Sigmoid colon (tissue), 7 donors: ENCODE results near the gene NCAN. TPM values are rescaled to one million over a fixed set of nuclear protein-coding genes. Genes with fewer than 3 reads are reported as not detected.

ENCODE experiments used
- DNase-seq: peaks from one replicate; pipeline ENCODE4 v3.0.0-alpha.2; 2019
- H3K27ac ChIP-seq, 4 donors: fragments of 200-600 bp; sonication (generic); one replicate each; pipeline ENCODE4 v1.5.1; 2016 to 2019; ENCODE audit warnings: mild to moderate bottlenecking in 1 of 4
- H3K27me3 ChIP-seq, 3 donors: fragments of 200-600 bp; sonication (generic); one replicate each; pipeline ENCODE4 v1.5.1; 2019; ENCODE audit warnings: mild to moderate bottlenecking in 1 of 3
- H3K36me3 ChIP-seq, 4 donors: fragments of 200-600 bp; sonication (generic); one replicate each; pipeline ENCODE4 v1.5.1; 2016 to 2019
- H3K4me1 ChIP-seq, 4 donors: fragments of 200-600 bp; sonication (generic); one replicate each; pipeline ENCODE4 v1.5.1; 2017 to 2019
- H3K4me3 ChIP-seq, 4 donors: fragments of 200-600 bp; sonication (generic); one replicate each; pipeline ENCODE4 v1.5.1; 2017 to 2019; ENCODE audit warnings: mild to moderate bottlenecking in 2 of 4, moderate library complexity in 1 of 4
- H3K9me3 ChIP-seq, 4 donors: fragments of 200-600 bp in 3 of 4; sonication (generic) in 3 of 4; one replicate each; pipeline versions ENCODE4 v1.5.1 to v1.6.1; 2013 to 2019
- CTCF ChIP-seq, 4 experiments: fragments of 450-650 bp in 3 of 4; fragments of 200-600 bp in 1 of 4; IDR thresholded peaks; one replicate each; pipeline ENCODE4 v1.5.1; 2016 to 2019; ENCODE audit warnings: antibody characterized with exemption in 4 of 4, mild to moderate bottlenecking in 3 of 4, moderate library complexity in 2 of 4
- EP300 ChIP-seq, 4 donors: sonication (generic); formaldehyde crosslinking; IDR thresholded peaks; one replicate each; pipeline ENCODE4 v1.6.1; 2017; ENCODE audit warnings: antibody characterized with exemption in 4 of 4
- POLR2A ChIP-seq, 2 donors: fragments of 450-650 bp; IDR thresholded peaks; one replicate each; pipeline ENCODE4 v1.6.1; 2016; ENCODE audit warnings: antibody characterized with exemption in 2 of 2, mild to moderate bottlenecking in 2 of 2, moderate library complexity in 2 of 2
- POLR2AphosphoS5 ChIP-seq, 4 donors: sonication (generic); formaldehyde crosslinking; IDR thresholded peaks; one replicate each; pipeline ENCODE4 v1.6.1; 2017; ENCODE audit warnings: antibody characterized with exemption in 4 of 4
- WGBS, 2 donors: extraction: QIAGEN DNeasy Blood & Tissue Kit; methylation state at CpG; one replicate each; pipeline ENCODE4 v1.1.7; 2013; 5-methylcytosine and 5-hydroxymethylcytosine counted together
- intact Hi-C: fragments of 100-400 bp; cut with DNase I; formaldehyde crosslinking; loops from one replicate; pipeline ENCODE4 v1.15.1; 2023
- polyA plus RNA-seq, 3 donors: library from polyadenylated mRNA; stranded (reverse); fragments of 200-250 nt; gene quantifications; one replicate each; pipeline ENCODE4 v1.2.3, GENCODE V29; 2013
- total RNA-seq, 4 donors: library from RNA; depleted of rRNA; stranded (reverse); fragments of >200 nt; gene quantifications; one replicate each; pipeline ENCODE4 v1.1.0, GENCODE V29; 2016
- donor health status: healthy with polysubstance abuse.
- donor health status: Bipolar disorder and iron deficiency.
- donor health status: healthy.

The NCAN gene
- total and polyA plus RNA-seq, 7 donors, result under 0.01 to 0.09 (median under 0.01) TPM; not detected in 4

GRCh38 chr19:19268453-19269385 is 57.0 kb downstream of the NCAN start:
- no peaks in the 10 kb centered on the region for H3K36me3 ChIP-seq
- H3K4me1 ChIP-seq, result peaks cover 0 to 12% (median 9%) of the 10 kb centered on the region in 4 donors
- intact Hi-C loops, result no loop called here
- no peak overlapping the region for H3K27ac ChIP-seq
- no peak for DNase-seq
- H3K9me3 ChIP-seq, result no peaks in the 10 kb centered on the region
- WGBS, 2 donors, result 74 to 86% methylated on average over 10 of the region's 10 CpGs
- H3K27me3 ChIP-seq, result peaks cover 0 to 18% (median 15%) of the 10 kb centered on the region in 3 donors
- no peak for TF ChIP-seq POLR2AphosphoS5 (IDR thresholded peaks at IDR 0.05)
- no peak for TF ChIP-seq POLR2A (IDR thresholded peaks at IDR 0.05)
- no peak for TF ChIP-seq EP300 (IDR thresholded peaks at IDR 0.05)
- TF ChIP-seq CTCF (IDR thresholded peaks at IDR 0.05), result no peak
- no peak overlapping the region for H3K4me3 ChIP-seq

- WGBS, 2 donors, result 78 to 79% methylated on average over 18 of the region's 18 CpGs
- H3K27me3 ChIP-seq, result peaks cover 0 to 18% (median 16%) of the 10 kb centered on the region in 3 donors
- DNase-seq, result no peak
- H3K4me1 ChIP-seq, result peaks cover 0 to 12% (median 9%) of the 10 kb centered on the region in 4 donors
- TF ChIP-seq POLR2AphosphoS5 (IDR thresholded peaks at IDR 0.05), result no peak
- TF ChIP-seq EP300 (IDR thresholded peaks at IDR 0.05), result no peak
- TF ChIP-seq CTCF (IDR thresholded peaks at IDR 0.05), result no peak
- TF ChIP-seq POLR2A (IDR thresholded peaks at IDR 0.05), result no peak
- H3K9me3 ChIP-seq, result no peaks in the 10 kb centered on the region
- H3K27ac ChIP-seq, result no peak overlapping the region
- H3K36me3 ChIP-seq, result no peaks in the 10 kb centered on the region
- intact Hi-C loops, result no loop called here
- H3K4me3 ChIP-seq, result no peak overlapping the region
Measured at GRCh38 chr19:19269952-19270694, 58.4 kb downstream of the NCAN start.

GRCh38 chr19:19270749-19271571 is 59.2 kb downstream of the NCAN start:
- WGBS, 2 donors, result 90 to 93% methylated on average over 8 of the region's 8 CpGs
- Histone ChIP-seq H3K27ac (no peak overlapping the region), H3K4me3 (no peak overlapping the region), H3K36me3 (peaks cover 0 to 7% (median 5%) of the 10 kb centered on the region in 4 donors), H3K27me3 (peaks cover 0 to 18% (median 16%) of the 10 kb centered on the region in 3 donors), H3K4me1 (peaks cover 0 to 12% (median 9%) of the 10 kb centered on the region in 4 donors), H3K9me3 (no peaks in the 10 kb centered on the region)
- no peak for DNase-seq
- TF ChIP-seq POLR2A (IDR thresholded peaks at IDR 0.05) (no peak), EP300 (IDR thresholded peaks at IDR 0.05) (no peak)
- intact Hi-C loops, result no loop called here

- H3K4me3 ChIP-seq, result no peak overlapping the region
- no peak for DNase-seq
- H3K27ac ChIP-seq, result no peak overlapping the region
- H3K4me1 ChIP-seq, result peaks cover 0 to 12% (median 9%) of the 10 kb centered on the region in 4 donors
- H3K9me3 ChIP-seq, result no peaks in the 10 kb centered on the region
- 79 to 89% methylated on average over 8 of the region's 8 CpGs for WGBS, 2 donors
- H3K27me3 ChIP-seq, result peaks cover 0 to 18% (median 16%) of the 10 kb centered on the region in 3 donors
- peaks cover 9 to 17% (median 14%) of the 10 kb centered on the region in 4 donors for H3K36me3 ChIP-seq
- TF ChIP-seq CTCF (IDR thresholded peaks at IDR 0.05), result no peak
- TF ChIP-seq POLR2AphosphoS5 (IDR thresholded peaks at IDR 0.05), result no peak
- TF ChIP-seq EP300 (IDR thresholded peaks at IDR 0.05), result no peak
- TF ChIP-seq POLR2A (IDR thresholded peaks at IDR 0.05), result no peak
- intact Hi-C loops, result no loop called here
Measured at GRCh38 chr19:19271828-19272599, 60.3 kb downstream of the NCAN start.
